GM12878 (cell line): ENCODE data around the gene GBGT1. TPM values are rescaled to one million over a fixed set of nuclear protein-coding genes. Genes with fewer than 3 reads are reported as not detected.

Experiments
- ATAC-seq: fragments of 200-7000 bp; cut with Tn5 transposase; 3 replicates; pipeline ENCODE4 v1.9.1; 2020; ENCODE audit warnings: mild to moderate bottlenecking, moderate library complexity
- BruUV-seq: library from RNA; stranded (reverse); fragments of 400-500 nt; replicated peaks from 2 replicates; lab custom pipeline; 2021; lab: Mats Ljungman, UMichigan
- CTCF ChIA-PET: fragments of 300-600 bp; sonication (Branson Sonifier 250); formaldehyde crosslinking; extraction: SDS; loops from one replicate; lab custom pipeline; 2021; ENCODE audit warnings: inconsistent platforms; lab: Yijun Ruan, JAX
- POLR2A ChIA-PET: fragments of 350-600 bp; formaldehyde crosslinking; extraction: SDS; loops from one replicate; lab custom pipeline; 2021; ENCODE audit warnings: inconsistent platforms; lab: Charles Lee
- RAD21 ChIA-PET: fragments of 300-600 bp; sonication (Branson Sonifier 250); formaldehyde crosslinking; loops from one replicate; lab custom pipeline; 2023; ENCODE audit warnings: antibody characterized with exemption; ENCODE audit not compliant: unreplicated experiment; lab: Charles Lee
- SMC1A ChIA-PET: fragments of 300-600 bp; sonication (Branson Sonifier 250); formaldehyde crosslinking; loops from one replicate; lab custom pipeline; 2023; ENCODE audit not compliant: unreplicated experiment, uncharacterized antibody; lab: Charles Lee
- DNase-seq: peaks from one replicate; pipeline ENCODE4 v3.0.0-alpha.2; 2011; ENCODE audit warnings: low read depth, low spot score
- FAIRE-seq: peaks from 3 replicates; lab custom pipeline; 2011; peaks lifted over from hg19 to GRCh38; lab: Jason Lieb, UNC
- H2AFZ ChIP-seq: 2 replicates; pipeline ENCODE4 v1.6.0; 2011; ENCODE audit warnings: low read depth, low read length, control low read depth; ENCODE audit not compliant: control insufficient read depth
- H3K27ac ChIP-seq: 2 replicates; pipeline ENCODE4 v1.5.1; 2011; ENCODE audit warnings: control low read depth; ENCODE audit not compliant: control insufficient read depth, insufficient read depth
- H3K27me3 ChIP-seq, 2 experiments: replicated peaks in 1 of 2; 2 replicates each; pipeline versions ENCODE4 v1.6.0 to v1.6.1; 2011; ENCODE audit warnings: low read length in 1 of 2; ENCODE audit not compliant: control insufficient read depth in 2 of 2, insufficient read depth in 2 of 2
- H3K36me3 ChIP-seq, 2 experiments: 2 replicates each; pipeline ENCODE4 v1.5.1; 2011; ENCODE audit warnings: low read length in 1 of 2; ENCODE audit not compliant: control insufficient read depth in 2 of 2, insufficient read depth in 2 of 2
- H3K4me1 ChIP-seq: 2 replicates; pipeline ENCODE4 v1.6.1; 2011; ENCODE audit warnings: mild to moderate bottlenecking, low read length, moderate library complexity, mixed read lengths; ENCODE audit not compliant: control insufficient read depth, insufficient read depth
- H3K4me2 ChIP-seq: 2 replicates; pipeline ENCODE4 v1.6.0; 2011; ENCODE audit warnings: control low read depth; ENCODE audit not compliant: control insufficient read depth, insufficient read depth
- H3K4me3 ChIP-seq: fragments of 200-600 bp; sonication (generic); 2 replicates; pipeline ENCODE4 v1.5.1; 2016
- H3K79me2 ChIP-seq: 2 replicates; pipeline ENCODE4 v1.6.0; 2011; ENCODE audit warnings: low read length; ENCODE audit not compliant: control insufficient read depth, insufficient read depth
- H3K9ac ChIP-seq: 2 replicates; pipeline ENCODE4 v1.8.0; 2011; ENCODE audit warnings: low read length, control low read depth, mixed read lengths; ENCODE audit not compliant: control insufficient read depth, insufficient read depth
- H3K9me3 ChIP-seq: replicated peaks from 3 replicates; pipeline ENCODE4 v1.5.1; 2011; ENCODE audit warnings: mild to moderate bottlenecking, low read length; ENCODE audit not compliant: control insufficient read depth, insufficient read depth
- H4K20me1 ChIP-seq: 2 replicates; pipeline ENCODE4 v1.6.0; 2011; ENCODE audit not compliant: control insufficient read depth, insufficient read depth
- IRF5 ChIP-seq: fragments of 450-650 bp; IDR thresholded peaks from 2 replicates; pipeline ENCODE4 v1.6.1; 2017; ENCODE audit warnings: borderline replicate concordance
- PKNOX1 ChIP-seq: fragments of 450-650 bp; IDR thresholded peaks from 2 replicates; pipeline ENCODE4 v1.6.1; 2016; ENCODE audit warnings: mild to moderate bottlenecking
- RBBP5 ChIP-seq: fragments of 200-600 bp; sonication (generic); conservative IDR thresholded peaks from 2 replicates; pipeline ENCODE4 v1.6.1; 2016
- SREBF1 ChIP-seq: IDR thresholded peaks from 2 replicates; pipeline ENCODE4 v1.6.1; 2012; ENCODE audit warnings: mild to moderate bottlenecking, low read length
- SUPT20H ChIP-seq: IDR thresholded peaks from 2 replicates; pipeline ENCODE4 v1.6.1; 2011; ENCODE audit warnings: low read depth, mild to moderate bottlenecking, low read length, moderate library complexity, borderline replicate concordance; ENCODE audit not compliant: control insufficient read depth
- TAF1 ChIP-seq: IDR thresholded peaks from 2 replicates; pipeline ENCODE4 v1.6.1; 2011; ENCODE audit warnings: mild to moderate bottlenecking, low read depth, low read length, borderline replicate concordance
- TBL1XR1 ChIP-seq: IDR thresholded peaks from 2 replicates; pipeline ENCODE4 v1.6.1; 2012; ENCODE audit warnings: low read depth, low read length, improper control_type of control experiment
- USF1 ChIP-seq: IDR thresholded peaks from 2 replicates; pipeline ENCODE4 v1.6.1; 2011; ENCODE audit warnings: borderline replicate concordance, low read depth, mild to moderate bottlenecking, moderate library complexity, mixed read lengths, low read length; ENCODE audit not compliant: insufficient read depth; ENCODE audit errors: extremely low read length
- ZNF24 ChIP-seq: fragments of 450-650 bp; IDR thresholded peaks from 2 replicates; pipeline ENCODE4 v1.6.1; 2017; ENCODE audit warnings: antibody characterized with exemption, mild to moderate bottlenecking
- ZNF274 ChIP-seq: IDR thresholded peaks from one replicate; pipeline ENCODE4 v1.8.0; 2011; ENCODE audit not compliant: insufficient read length, insufficient read depth
- WGBS: methylation state at CpG from one replicate; pipeline ENCODE4 v1.1.6; 2016; ENCODE audit warnings: low lambda C conversion rate; ENCODE audit not compliant: insufficient replicate concordance, insufficient coverage; ENCODE audit errors: missing lambda C conversion rate; 5-methylcytosine and 5-hydroxymethylcytosine counted together
- in situ Hi-C: fragments of 300-500 bp; cut with MboI; formaldehyde crosslinking; loops from 9 replicates; pipeline ENCODE4 v1.14.3; 2018; ENCODE audit warnings: mixed read lengths
- intact Hi-C: fragments of 100-400 bp; cut with micrococcal nuclease; formaldehyde crosslinking; loops from one replicate; pipeline ENCODE4 v1.14.2; 2022; ENCODE audit not compliant: unreplicated experiment
- polyA plus RNA-seq, 11 experiments: library from polyadenylated mRNA; depleted of rRNA in 4 of 11; unstranded in 6 of 11; stranded (reverse) in 5 of 11; fragments of >200 nt; fragmentation: Nextera tagmentation in 4 of 11; fragmentation: Illumina TruSeq in 1 of 11; extraction: Ambion mirVana in 4 of 11; extraction: Trizol in 1 of 11; gene quantifications; 1 replicate in 1 of 11; 2 replicates in 10 of 11; pipeline versions ENCODE4 v1.2.1 to v1.2.3, GENCODE V29; 2011 to 2016; ENCODE audit warnings: inconsistent platforms in 2 of 11, missing spikeins in 2 of 11, low read depth in 1 of 11
- total RNA-seq, 4 experiments: library from RNA; depleted of rRNA in 3 of 4; stranded (reverse); fragments of >200 nt in 3 of 4; fragmentation: Illumina TruSeq in 1 of 4; extraction: Trizol in 1 of 4; gene quantifications; 2 replicates each; pipeline versions ENCODE4 v1.2.1 to v1.2.3, GENCODE V29; 2013 to 2021
- TF ChIP-seq, protein P1 (sequence below): fragments of 450-650 bp; IDR thresholded peaks from 2 replicates; pipeline ENCODE4 v1.6.1; 2017; ENCODE audit warnings: mild to moderate bottlenecking

Gene GBGT1
- total and polyA plus RNA-seq, 10 of the 15 experiments (the other 5 are each of a cell fraction or from before 2014, with no cell fraction given), result 0.08 to 1.9 (median 0.49) TPM

GRCh38 chr9:133200631-133201030, 36.9 kb upstream of the GBGT1 start (continued):
- TF ChIP-seq ZNF24, result no peak
- TF ChIP-seq USF1, result no peak
- no peak for TF ChIP-seq ZNF274
- TF ChIP-seq, protein P1, sequence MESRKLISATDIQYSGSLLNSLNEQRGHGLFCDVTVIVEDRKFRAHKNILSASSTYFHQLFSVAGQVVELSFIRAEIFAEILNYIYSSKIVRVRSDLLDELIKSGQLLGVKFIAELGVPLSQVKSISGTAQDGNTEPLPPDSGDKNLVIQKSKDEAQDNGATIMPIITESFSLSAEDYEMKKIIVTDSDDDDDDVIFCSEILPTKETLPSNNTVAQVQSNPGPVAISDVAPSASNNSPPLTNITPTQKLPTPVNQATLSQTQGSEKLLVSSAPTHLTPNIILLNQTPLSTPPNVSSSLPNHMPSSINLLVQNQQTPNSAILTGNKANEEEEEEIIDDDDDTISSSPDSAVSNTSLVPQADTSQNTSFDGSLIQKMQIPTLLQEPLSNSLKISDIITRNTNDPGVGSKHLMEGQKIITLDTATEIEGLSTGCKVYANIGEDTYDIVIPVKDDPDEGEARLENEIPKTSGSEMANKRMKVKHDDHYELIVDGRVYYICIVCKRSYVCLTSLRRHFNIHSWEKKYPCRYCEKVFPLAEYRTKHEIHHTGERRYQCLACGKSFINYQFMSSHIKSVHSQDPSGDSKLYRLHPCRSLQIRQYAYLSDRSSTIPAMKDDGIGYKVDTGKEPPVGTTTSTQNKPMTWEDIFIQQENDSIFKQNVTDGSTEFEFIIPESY, result no peak

DNA sequence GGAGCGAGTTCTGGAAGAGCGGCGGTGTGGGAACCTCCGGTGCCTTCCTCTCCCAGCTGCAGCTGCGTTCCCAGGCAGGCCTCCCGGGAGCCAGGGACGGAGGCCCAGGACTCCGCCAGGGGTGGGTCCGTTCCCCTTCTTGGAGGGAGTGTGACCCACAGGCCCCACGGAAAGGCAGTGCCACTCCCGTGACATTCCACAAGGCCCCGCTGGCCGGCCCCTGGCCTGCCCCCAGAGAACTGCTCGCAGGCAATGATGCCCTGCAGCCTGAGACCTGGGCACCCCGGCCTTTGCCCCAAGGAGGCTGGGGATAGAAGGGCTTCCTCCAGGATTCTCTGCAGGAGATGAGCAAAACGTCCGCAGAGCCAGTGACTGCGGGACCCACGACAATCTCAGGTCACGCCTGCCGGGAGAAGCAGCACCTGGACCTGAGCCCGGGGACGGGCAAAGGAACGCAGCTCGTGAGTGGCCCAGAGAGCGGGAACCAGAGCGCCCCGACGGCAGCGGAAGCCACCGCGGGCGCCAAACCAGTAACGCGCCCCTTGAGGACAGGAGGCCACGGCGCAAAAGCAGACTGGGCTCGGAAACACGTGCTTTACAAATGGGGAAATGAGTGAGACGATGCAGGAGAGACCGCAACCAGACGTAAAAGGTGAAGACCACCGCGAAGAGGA, 36.1 kb upstream of the GBGT1 start:
- H3K4me2 ChIP-seq, result no peak overlapping the region
- TF ChIP-seq PKNOX1, result no peak
- no peak for TF ChIP-seq TBL1XR1
- TF ChIP-seq SUPT20H, result no peak
- no peak for TF ChIP-seq RBBP5
- no peak for TF ChIP-seq TAF1
- TF ChIP-seq SREBF1, result no peak
- no peak for TF ChIP-seq IRF5

More for the DNA sequence above, 36.1 kb upstream of the GBGT1 start:
- Histone ChIP-seq H3K27ac (no peak overlapping the region), H4K20me1 (no peaks in the 10 kb centered on the region), H3K9me3 (no peaks in the 10 kb centered on the region), H3K9ac (no peak overlapping the region), H3K79me2 (no peaks in the 10 kb centered on the region), H3K4me1 (no peaks in the 10 kb centered on the region), H3K27me3 (no peaks in the 10 kb centered on the region), H3K4me3 (no peak overlapping the region), H3K36me3 (no peaks in the 10 kb centered on the region), H2AFZ (no peak overlapping the region)
- in situ Hi-C loops, result no loop called here
- ChIA-PET SMC1A (no interaction called here), POLR2A (no interaction called here), RAD21 (no interaction called here), CTCF (no interaction called here)
- DNase-seq, result no peak
- 57% methylated on average over 43 of the region's 44 CpGs for WGBS
- intact Hi-C loops, result no loop called here
- no TSS peak for BruUV-seq
- FAIRE-seq, result no peak
- no peak for ATAC-seq
